Measurements from ENCODE around the gene SCG3. TPM values are rescaled to one million over a fixed set of nuclear protein-coding genes. Genes with fewer than 3 reads are reported as not detected.

Gene SCG3
- polyA plus RNA-seq, 2 of the 4 experiments (the other 2 are of a cell fraction), result 0.03 TPM; not detected in 1

DNA sequence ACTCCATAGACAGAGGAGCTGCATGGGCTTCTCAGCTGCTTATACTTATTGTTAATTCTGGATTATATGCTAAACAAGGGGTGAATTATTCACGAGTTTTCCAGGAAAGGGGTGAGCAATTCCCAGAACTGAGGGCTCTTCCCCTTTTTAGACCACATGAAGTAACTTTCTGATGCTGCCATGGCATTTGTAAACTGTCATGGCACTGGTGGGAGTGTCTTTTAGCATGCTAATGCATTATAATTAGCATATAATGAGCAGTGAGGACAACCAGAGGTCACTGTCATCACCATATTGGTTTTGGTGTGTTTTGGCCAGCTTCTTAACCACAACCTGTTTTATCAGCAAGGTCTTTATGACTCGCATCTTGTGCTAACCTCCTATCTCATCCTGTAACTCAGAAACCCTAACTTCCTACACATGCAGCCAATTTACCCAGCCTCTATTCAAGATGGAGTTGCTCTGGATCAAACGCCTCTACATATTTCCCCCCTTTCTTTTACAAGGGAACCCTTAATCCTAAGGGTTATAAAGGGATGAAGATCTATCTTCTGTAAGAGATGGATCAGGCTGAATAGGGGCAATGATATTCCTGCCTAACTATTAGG, 46.6 kb upstream of the SCG3 start:
- H3K4me2 ChIP-seq, result no peak overlapping the region
- DNase-seq (ENCODE audit: low read depth in 1 of 2, low spot score in 1 of 2) (no peak), ATAC-seq (no peak), FAIRE-seq (no peak)
- H3K4me3 ChIP-seq, result no peak overlapping the region
- no peak overlapping the region for H3K27ac ChIP-seq
- TF ChIP-seq HOXB5 (CRISPR knock-in tag; IDR thresholded peaks at IDR 0.05) (no peak), ZFP36 (IDR thresholded peaks at IDR 0.05; ENCODE audit: borderline replicate concordance, partially characterized antibody) (no peak), EP300 (IDR thresholded peaks at IDR 0.05) (no peak), TFCP2L1 (CRISPR knock-in tag; IDR thresholded peaks at IDR 0.05) (no peak), MAFK (IDR thresholded peaks at IDR 0.05; ENCODE audit: partially characterized antibody) (no peak), CBX2 (IDR thresholded peaks at IDR 0.05; ENCODE audit: borderline replicate concordance, low read depth) (no peak), MYC (IDR thresholded peaks at IDR 0.05; ENCODE audit: borderline replicate concordance, low read length) (no peak)
- TF ChIP-seq, protein P1, sequence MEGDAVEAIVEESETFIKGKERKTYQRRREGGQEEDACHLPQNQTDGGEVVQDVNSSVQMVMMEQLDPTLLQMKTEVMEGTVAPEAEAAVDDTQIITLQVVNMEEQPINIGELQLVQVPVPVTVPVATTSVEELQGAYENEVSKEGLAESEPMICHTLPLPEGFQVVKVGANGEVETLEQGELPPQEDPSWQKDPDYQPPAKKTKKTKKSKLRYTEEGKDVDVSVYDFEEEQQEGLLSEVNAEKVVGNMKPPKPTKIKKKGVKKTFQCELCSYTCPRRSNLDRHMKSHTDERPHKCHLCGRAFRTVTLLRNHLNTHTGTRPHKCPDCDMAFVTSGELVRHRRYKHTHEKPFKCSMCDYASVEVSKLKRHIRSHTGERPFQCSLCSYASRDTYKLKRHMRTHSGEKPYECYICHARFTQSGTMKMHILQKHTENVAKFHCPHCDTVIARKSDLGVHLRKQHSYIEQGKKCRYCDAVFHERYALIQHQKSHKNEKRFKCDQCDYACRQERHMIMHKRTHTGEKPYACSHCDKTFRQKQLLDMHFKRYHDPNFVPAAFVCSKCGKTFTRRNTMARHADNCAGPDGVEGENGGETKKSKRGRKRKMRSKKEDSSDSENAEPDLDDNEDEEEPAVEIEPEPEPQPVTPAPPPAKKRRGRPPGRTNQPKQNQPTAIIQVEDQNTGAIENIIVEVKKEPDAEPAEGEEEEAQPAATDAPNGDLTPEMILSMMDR (IDR thresholded peaks at IDR 0.05), result no peak
- TF ChIP-seq, protein P2, sequence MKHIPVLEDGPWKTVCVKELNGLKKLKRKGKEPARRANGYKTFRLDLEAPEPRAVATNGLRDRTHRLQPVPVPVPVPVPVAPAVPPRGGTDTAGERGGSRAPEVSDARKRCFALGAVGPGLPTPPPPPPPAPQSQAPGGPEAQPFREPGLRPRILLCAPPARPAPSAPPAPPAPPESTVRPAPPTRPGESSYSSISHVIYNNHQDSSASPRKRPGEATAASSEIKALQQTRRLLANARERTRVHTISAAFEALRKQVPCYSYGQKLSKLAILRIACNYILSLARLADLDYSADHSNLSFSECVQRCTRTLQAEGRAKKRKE (CRISPR knock-in tag; IDR thresholded peaks at IDR 0.05; ENCODE audit: low read depth), result no peak
- 24% methylated on average over 3 of the region's 3 CpGs for WGBS (ENCODE audit: missing lambda C conversion rate)
- H3K4me1 ChIP-seq, result no peaks in the 10 kb centered on the region
- ChIA-PET CTCF (interaction anchor here (0.6 to 8.2 kb wide), 5 partner anchors 14 to 142 kb away, joined by 3 to 63 read pairs (median 4); no protein-coding TSS in a partner anchor), POLR2A (interaction anchor here (1.4 kb wide), 1 partner anchor 12 kb away, joined by 3 read pairs; the partner anchor contains the start of gene DMXL2)
- H3K9me3 ChIP-seq, result no peaks in the 10 kb centered on the region

- FAIRE-seq, result peak; percentile 7
- POLR2A ChIA-PET, result no interaction called here
- peaks cover 6% of the 10 kb centered on the region; the same call in 1 of the 3 replicates for H3K4me1 ChIP-seq
- TF ChIP-seq RAD21 (conservative IDR thresholded peaks at IDR 0.05 in 1 of 2, IDR thresholded peaks at IDR 0.05 in 1 of 2) (no peak), PHF8 (IDR thresholded peaks at IDR 0.05; ENCODE audit: borderline replicate concordance, low read depth) (no peak), TP53 (CRISPR knock-in tag; IDR thresholded peaks at IDR 0.05) (no peak), HEYL (CRISPR knock-in tag; IDR thresholded peaks at IDR 0.05) (no peak), HDAC2 (IDR thresholded peaks at IDR 0.05) (no peak), ZNF302 (CRISPR knock-in tag; IDR thresholded peaks at IDR 0.05) (no peak), JUNB (IDR thresholded peaks at IDR 0.05) (no peak), HOXB5 (CRISPR knock-in tag; IDR thresholded peaks at IDR 0.05) (no peak), CEBPB (IDR thresholded peaks at IDR 0.05) (no peak), NFE2L2 (conservative IDR thresholded peaks at IDR 0.05; ENCODE audit: low read length) (no peak), NPAS2 (CRISPR knock-in tag; IDR thresholded peaks at IDR 0.05; ENCODE audit: borderline replicate concordance) (no peak), FOSB (CRISPR knock-in tag; IDR thresholded peaks at IDR 0.05) (no peak)
- TF ChIP-seq, protein P2 (CRISPR knock-in tag; IDR thresholded peaks at IDR 0.05; ENCODE audit: low read depth), result no peak
- TF ChIP-seq, protein P3, sequence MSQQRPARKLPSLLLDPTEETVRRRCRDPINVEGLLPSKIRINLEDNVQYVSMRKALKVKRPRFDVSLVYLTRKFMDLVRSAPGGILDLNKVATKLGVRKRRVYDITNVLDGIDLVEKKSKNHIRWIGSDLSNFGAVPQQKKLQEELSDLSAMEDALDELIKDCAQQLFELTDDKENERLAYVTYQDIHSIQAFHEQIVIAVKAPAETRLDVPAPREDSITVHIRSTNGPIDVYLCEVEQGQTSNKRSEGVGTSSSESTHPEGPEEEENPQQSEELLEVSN (IDR thresholded peaks at IDR 0.05; ENCODE audit: borderline replicate concordance, low read depth), result no peak
- no peak overlapping the region for H3K4me3 ChIP-seq
- ATAC-seq, result no peak
- no peak overlapping the region for H3K27ac ChIP-seq
- CTCF ChIA-PET, result interaction anchor here (0.6 to 15.5 kb wide), 5 partner anchors 7 to 269 kb away, joined by 3 to 597 read pairs (median 4); no protein-coding TSS in a partner anchor
- H3K9me3 ChIP-seq, result no peaks in the 10 kb centered on the region
- 19% methylated on average over 4 of the region's 4 CpGs for WGBS (ENCODE audit: missing lambda C conversion rate)
- no peak for DNase-seq (ENCODE audit: low read depth in 1 of 2, low spot score in 1 of 2)
- 0 out of 3 replicates have a peak overlapping the region, but pooled peaks have one; percentile 0 for H3K4me2 ChIP-seq
Observed at GRCh38 chr15:51641490-51642130, 39.7 kb upstream of the SCG3 start.

All from A549 (cell line).